ENCODE results near the gene MUC5AC.
"Not testable (repeated sequence)": the region's sequence is repeated elsewhere in the genome, so short reads cannot be mapped to it uniquely, and the experiment has no call there.

Gene MUC5AC

DNA sequence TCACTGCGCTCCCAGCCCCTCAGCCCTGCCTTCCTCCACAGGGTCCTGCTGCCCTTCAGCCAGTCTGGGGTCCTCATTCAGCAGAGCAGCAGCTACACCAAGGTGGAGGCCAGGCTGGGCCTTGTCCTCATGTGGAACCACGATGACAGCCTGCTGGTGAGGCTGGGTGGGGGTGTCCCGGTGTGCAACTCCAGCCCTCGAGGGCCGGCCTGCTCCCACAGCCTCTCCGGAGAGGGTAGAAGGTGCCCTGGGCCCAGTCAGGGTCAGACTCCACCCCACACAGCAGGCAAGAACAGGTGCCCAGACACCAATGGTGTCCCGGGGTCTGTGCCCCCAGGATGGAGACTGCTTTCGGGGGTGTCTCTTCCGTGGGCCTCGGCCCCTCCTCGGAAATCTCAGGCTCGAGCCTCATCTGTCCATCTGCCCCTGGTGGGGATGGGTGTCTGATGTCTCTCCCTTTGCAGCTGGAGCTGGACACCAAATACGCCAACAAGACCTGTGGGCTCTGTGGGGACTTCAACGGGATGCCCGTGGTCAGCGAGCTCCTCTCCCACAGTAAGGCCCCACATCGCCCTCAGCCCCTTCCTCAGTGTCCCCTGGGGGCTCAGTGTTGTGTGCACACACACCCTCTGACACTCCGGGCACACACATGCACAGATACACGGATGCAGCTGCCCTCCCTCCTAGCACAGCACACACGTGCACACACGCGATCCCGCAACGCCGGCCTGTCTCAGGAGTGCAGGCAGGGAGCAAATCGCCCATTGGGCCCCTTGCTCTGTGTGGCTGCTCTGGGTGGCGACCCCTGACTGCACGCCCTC lies 4.9 kb downstream of the MUC5AC start:
- DNase-seq: no peak

DNA sequence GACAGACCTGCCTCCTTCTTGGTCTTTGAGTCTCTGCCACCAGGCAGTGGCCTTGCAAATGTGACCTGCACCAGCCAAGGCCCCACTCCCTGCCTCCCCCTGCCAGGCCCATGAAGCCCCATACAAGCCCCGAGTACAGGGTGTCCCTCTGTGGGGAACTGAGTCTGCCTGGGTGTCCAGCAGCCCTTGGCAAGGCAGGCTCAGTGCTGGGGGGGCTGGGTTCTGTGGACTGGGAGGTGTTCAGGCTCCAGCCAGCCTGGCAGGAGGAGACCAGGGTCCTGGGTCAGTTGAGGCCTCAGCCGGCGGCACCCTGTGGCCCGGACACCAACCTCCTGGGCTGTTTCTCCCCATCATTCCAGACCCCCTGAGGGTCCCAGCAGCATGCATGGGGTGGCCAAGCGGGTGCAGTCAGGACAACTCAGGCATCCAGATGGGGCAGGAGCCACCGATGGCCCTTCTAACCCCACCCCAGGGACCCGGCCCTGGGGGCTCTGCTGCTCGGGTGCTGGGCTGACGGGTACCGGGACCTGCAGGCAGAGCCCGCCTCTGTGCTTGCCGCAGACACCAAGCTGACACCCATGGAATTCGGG lies 5.7 kb downstream of the MUC5AC start:
- DNase-seq: no peak

DNA sequence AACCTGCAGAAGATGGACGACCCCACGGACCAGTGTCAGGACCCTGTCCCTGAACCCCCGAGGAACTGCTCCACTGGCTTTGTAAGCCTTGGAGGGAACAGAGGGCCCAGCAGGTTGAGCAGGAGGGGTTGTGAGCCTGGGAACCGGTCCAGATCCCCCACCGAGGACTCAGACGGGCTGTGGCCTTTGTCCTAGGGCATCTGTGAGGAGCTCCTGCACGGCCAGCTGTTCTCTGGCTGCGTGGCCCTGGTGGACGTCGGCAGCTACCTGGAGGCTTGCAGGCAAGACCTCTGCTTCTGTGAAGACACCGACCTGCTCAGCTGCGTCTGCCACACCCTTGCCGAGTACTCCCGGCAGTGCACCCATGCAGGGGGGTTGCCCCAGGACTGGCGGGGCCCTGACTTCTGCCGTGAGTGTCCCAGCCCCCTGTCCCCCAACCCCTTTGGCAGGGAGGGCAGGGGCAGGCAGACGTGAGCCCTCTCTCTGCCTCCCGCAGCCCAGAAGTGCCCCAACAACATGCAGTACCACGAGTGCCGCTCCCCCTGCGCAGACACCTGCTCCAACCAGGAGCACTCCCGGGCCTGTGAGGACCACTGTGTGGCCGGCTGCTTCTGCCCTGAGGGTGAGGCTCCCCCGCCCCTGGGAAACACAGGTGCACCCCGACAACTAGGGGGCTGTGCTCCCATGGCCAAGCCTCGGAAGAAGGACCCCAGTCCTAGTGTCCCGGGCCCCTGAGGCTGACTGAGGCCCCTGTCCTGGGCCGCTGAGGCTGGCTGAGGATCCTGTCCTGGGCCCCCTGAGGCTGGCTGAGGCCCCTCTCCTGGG lies 6.4 kb downstream of the MUC5AC start:
- no peak for DNase-seq

DNA sequence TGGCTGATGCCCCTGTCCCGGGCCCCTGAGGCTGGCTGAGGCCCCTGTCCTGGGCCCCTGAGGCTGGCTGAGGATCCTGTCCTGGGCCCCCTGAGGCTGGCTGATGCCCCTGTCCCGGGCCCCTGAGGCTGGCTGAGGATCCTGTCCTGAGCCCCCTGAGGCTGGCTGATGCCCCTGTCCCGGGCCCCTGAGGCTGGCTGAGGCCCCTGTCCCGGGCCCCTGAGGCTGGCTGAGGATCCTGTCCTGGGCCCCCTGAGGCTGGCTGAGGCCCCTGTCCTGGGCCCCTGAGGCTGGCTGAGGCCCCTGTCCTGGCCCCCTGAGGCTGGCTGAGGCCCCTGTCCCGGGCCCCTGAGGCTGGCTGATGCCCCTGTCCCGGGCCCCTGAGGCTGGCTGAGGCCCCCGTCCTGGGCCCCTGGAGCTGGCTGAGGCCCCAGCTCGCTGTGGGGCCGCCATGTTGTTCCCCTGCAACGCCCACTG lies 7.1 kb downstream of the MUC5AC start:
- DNase-seq: not testable (repeated sequence)

DNA sequence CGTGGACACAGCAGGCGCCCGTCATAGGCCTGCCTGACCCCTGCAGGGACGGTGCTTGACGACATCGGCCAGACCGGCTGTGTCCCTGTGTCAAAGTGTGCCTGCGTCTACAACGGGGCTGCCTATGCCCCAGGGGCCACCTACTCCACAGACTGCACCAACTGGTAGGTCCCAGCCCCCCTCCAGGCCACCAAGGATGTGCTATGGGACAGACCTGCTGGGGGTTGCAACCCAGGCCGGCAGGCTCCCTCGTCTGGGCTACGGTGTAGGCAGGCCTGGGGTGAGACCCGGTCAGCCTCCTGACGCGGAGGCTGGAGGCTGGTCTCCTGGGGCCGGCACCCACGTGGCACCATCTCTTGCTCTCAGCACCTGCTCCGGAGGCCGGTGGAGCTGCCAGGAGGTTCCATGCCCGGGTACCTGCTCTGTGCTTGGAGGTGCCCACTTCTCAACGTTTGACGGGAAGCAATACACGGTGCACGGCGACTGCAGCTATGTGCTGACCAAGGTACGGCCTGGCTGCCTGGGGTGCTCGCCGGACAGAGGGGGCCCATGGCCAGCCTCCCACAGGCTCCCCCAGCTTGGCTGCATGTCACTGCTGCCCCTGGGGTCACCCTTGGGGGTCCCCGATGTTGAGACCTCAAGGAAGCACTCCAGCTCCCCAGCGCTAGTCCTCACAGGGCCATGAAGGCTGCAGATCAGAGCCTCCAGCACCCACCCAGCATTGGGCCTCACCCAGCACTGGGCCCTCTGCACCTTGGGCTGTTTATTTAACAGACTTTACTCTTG lies 7.7 kb downstream of the MUC5AC start:
- DNase-seq: no peak

DNA sequence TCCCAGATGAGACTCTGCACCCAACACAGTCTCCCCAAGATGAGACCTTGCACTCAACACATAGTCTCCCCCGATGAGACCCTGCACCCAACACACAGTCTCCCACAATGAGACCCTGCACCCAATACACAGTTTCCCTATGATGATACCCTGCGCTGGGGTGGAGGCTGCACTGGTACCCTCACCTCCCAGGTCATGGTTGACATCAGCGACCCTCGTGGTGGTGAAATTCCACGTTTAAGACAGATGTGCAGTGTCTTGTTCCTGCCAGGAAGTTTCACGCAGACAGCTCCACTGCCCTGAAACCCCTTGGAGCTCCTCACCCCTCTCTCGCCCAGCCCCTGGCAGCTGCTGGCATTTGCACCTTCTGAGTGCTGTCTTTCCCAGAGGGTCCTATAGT lies 9.5 kb downstream of the MUC5AC start:
- no peak for DNase-seq

DNA sequence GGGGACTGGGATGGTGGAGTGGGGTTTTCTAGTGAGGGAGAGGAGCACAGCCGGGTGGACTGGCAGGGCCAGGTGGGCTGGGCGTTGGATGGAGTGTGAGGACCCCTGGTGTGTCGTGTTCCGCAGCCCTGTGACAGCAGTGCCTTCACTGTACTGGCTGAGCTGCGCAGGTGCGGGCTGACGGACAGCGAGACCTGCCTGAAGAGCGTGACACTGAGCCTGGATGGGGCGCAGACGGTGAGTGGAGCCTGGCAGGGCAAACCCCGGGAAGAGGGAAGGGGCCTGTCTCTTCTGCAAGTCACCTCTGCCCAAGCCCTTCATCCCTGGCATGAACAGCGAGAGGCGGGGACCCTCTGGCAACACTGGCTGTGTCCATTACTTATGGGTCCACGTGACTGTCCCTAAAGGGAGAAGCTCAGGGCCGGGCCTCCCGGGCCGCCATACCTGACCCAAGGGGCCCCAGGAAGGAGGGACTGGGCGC lies 10.0 kb downstream of the MUC5AC start:
- no peak for DNase-seq

DNA sequence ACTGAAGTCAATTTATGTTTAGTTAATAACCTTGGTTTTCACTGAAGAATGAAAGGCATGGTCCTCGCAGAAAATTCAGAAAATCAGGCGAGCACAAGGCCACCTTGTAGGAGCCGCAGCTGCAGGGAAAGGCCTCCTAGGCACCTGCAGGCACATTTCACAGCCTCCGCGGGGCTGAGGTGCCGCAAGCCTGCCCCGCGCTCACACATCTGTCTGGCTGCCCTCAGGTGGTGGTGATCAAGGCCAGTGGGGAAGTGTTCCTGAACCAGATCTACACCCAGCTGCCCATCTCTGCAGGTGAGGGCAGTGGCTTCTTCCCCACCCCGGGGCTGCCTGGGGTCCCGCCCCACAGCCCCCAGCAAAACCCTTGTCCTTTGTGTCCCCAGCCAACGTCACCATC lies 10.5 kb downstream of the MUC5AC start:
- no peak for DNase-seq

DNA sequence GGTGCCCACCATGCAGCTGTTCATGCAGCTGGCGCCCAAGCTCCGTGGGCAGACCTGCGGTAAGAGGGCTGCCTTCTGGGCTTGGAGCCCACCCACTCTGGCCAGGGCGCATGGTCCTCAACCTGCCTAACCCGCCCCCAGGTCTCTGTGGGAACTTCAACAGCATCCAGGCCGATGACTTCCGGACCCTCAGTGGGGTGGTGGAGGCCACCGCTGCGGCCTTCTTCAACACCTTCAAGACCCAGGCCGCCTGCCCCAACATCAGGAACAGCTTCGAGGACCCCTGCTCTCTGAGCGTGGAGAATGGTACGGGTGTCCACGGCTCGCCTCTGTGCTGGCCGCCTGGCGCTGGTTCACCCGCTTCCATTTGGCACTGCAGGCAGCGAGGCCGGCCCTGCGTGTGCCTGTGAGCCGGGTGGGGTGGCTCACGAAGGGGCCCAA lies 11.0 kb downstream of the MUC5AC start:
- DNase-seq: no peak

DNA sequence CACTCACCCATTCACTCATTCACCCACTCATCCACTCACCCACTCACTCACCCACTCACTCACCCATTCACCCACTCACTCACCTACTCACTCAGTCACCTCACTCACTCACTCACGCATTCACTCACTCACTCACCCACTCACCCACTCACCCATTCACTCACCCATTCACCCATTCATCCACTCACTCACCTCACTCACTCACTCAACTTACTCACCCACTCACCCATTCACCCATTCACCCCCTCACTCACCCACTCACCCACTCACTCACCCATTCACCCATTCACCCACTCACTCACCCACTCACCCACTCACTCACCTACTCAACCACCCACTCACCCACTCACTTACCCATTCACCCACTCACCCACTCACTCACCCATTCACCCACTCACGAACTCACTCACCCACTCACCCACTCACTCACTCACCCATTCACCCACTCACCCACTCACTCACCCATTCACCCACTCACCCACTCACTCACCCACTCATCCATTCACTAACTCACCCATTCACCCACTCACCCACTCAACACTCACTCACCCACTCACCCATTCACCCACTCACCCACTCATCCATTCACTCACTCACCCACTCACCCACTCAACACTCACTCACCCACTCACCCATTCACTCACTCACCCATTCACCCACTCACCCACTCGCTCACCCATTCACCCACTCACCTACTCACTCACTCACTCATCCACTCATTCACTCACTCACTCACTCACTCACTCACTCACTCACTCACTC lies 13.7 kb downstream of the MUC5AC start:
- no peak for DNase-seq

DNA sequence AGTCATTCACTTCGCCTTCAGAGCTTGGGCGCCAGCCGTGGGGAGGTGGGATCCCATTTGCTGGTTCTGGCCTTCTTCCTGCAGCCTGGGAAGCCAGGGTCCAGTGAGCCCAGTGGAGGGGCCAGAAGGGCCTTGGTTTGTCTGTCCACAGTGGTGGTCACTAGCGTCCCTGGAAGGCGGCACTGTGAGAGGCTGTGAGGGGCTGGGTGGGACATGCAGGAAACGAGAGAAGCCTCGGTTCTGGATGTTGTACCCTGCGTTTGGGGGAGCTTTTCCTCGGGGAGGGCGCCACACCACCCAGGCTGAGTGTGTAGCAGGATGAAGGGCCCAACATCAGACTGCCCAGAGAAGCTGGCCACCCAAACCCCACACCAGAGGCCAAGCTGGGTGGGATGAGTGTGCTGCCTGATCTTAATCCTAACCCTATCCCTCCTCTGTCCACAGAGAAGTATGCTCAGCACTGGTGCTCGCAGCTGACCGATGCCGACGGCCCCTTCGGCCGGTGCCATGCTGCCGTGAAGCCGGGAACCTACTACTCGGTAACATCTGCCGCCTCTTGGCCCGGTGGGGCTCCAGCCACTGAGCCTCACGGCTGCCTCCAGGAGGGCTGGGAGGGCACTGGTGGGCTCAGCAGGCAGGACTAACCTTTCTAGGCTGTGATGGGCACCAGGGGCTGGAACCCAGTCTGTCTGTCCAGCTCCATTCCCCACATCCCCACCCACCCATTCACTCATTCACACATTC lies 14.4 kb downstream of the MUC5AC start:
- DNase-seq: no peak

DNA sequence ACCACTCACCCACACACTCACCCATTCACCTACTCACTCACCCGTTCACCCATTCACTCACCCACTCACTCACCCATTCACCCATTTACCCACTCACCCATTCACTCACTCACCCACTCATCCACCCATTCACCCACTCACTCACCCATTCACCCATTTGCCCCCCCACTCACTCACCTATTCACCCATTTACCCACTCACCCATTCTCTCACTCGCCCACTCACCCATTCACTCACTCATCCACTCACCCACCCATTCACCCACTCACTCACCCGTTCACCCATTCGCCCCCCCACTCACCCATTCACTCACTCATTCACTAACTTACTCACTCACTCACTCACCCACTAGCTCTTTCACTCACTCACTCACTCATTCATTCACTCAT lies 15.0 kb downstream of the MUC5AC start:
- DNase-seq: no peak

DNA sequence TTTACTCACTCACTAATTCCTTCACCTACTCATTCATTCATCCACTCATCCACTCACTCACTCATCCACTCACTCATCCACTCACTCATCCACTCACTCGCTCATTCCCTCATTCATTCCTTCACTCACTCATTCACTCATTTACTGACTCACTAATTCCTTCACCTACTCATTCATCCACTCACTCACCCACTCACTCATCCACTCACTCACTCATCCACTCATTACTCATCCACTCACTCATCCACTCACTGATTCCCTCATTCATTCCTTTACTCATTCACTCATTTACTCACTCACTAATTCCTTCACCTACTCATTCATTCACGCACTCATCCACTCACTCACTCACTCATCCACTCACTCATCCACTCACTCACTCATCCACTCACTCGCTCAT lies 15.6 kb downstream of the MUC5AC start:
- DNase-seq: not testable (repeated sequence)

DNA sequence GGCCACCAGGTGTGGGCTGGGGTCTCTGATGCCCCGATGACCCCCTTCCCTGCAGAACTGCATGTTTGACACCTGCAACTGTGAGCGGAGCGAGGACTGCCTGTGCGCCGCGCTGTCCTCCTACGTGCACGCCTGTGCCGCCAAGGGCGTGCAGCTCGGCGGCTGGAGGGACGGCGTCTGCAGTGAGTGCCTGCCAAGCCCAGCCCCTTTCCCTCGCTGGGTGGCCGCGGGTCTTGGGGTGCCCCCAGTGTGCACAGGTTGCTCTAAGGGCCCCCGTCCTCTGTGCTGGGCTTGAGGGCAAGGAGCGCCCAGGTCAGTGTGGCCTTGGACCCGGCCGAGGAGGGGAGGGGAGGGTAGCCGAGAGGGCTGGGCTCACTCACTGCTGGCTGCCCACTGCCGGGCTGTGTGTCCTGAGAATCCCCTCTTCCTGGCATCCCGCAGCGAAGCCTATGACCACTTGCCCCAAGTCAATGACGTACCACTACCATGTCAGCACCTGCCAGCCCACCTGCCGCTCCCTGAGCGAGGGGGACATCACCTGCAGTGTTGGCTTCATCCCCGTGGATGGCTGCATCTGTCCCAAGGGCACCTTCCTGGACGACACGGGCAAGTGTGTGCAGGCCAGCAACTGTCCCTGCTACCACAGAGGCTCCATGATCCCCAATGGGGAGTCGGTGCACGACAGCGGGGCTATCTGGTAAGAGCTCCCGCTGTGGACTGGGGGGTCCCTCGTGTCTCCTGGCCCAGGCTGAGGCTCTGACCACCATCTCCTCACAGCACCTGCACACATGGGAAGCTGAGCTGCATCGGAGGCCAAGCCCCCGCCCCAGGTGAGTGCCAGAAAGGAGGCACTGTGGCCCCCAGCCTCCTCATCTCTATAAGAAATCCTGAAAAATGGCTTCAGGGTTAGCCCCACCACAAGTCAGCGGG lies 17.0 kb downstream of the MUC5AC start:
- DNase-seq: no peak

DNA sequence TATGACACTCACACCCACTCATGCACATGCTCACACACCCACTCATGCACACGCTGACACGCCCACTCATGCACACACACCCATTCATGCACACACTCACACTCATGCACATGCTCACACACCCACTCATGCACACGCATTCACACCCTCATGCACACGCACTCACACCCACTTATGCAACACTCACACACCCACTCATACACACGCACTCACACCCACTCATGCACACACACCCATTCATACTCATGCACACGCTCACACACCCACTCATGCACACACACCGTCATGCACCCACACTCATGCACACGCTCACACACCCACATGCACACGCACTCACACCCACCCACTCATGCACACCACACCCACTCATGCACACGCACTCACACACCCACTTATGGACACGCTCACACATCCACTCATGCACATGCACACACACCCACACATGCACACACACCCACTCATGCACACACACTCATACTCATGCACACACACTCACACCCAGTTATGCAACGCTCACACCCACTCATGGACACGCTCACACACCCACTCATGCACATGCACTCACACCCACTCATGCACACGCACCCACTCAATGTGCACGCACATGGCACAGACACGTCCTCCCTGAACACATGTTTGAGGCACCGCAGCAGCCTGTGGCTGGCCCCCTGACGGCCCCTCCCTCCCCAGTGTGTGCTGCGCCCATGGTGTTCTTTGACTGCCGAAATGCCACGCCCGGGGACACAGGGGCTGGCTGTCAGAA lies 17.9 kb downstream of the MUC5AC start:
- DNase-seq: no peak

DNA sequence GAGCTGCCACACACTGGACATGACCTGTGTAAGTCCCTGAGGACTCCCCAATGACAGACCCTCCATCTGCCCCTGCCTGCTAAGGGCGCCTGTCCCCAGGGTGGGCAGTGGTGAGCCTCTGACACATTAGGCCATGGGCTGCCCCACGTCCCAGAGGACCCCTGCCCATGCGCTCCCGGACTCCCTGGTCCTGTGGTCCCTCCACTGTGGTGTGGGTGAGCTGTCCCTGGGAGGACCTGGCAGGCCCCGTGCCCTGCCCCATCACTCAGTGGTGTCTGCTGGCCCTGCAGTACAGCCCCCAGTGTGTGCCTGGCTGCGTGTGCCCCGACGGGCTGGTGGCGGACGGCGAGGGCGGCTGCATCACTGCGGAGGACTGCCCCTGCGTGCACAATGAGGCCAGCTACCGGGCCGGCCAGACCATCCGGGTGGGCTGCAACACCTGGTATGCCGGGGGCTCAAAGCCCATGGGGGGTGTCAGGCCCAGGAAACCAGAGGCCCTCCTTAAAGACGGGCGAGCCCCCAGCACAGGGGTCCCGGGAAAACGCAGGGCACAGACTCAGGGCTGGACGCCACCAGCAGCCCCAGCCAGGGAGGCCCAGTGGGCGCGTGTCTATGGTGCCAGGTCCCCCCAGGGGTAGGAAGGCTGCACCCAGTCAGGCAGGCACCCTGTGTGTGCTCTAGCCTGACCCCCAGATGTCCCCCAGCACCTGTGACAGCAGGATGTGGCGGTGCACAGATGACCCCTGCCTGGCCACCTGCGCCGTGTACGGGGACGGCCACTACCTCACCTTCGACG lies 18.7 kb downstream of the MUC5AC start:
- DNase-seq: no peak

DNA sequence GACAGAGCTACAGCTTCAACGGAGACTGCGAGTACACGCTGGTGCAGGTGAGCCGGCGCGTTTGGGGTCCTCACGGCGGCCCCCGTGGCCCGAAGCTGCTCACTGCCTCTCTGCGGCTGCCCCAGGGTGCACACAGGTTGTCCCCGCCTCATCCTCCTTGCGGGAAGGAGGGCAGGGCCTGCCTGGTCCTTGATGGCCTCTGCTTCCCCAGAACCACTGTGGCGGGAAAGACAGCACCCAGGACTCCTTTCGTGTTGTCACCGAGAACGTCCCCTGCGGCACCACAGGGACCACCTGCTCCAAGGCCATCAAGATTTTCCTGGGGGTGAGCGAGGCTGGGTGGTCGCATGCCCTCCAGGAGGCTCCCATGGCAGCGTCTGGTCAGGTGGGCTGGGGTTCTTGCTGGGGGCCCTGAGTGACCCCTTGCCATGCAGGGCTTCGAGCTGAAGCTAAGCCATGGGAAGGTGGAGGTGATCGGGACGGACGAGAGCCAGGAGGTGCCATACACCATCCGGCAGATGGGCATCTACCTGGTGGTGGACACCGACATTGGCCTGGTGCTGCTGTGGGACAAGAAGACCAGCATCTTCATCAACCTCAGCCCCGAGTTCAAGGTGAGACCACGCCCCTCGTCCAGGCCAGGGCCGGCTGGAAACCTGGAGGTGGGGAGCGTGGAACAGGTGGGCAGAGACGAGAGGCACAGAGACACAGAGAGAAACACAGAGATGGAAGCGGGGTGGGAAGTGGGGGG lies 19.4 kb downstream of the MUC5AC start:
- no peak for DNase-seq

DNA sequence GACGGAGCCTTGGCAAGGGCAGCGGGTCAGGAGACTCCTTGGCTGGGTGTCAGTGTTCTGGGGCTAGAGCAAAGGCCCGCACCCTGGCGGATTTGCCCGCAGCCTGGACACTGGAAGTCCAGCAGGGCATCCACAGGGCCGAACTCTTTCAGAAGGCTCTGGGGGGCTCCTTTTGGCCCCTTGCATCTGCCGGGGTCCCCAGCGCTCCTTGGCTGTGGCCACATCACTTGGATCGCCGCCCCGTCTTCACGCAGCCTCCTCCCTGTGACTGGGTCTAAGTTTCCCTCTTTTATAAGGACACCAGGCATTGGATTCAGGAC lies 20.0 kb downstream of the MUC5AC start:
- DNase-seq: no peak

Measured in kidney glomerular epithelial cell (primary cell).